Measurements from ENCODE around the gene RNF213. TPM values are rescaled to one million over a fixed set of nuclear protein-coding genes. Genes with fewer than 3 reads are reported as not detected.

RNF213 gene
- total RNA-seq, 1 donor from 2014 or later, result 120 TPM

- Mint-ChIP-seq H3K27me3 (ENCODE audit: low read depth, unreplicated experiment) (no peaks in the 10 kb centered on the region), H3K4me1 (ENCODE audit: low read depth, unreplicated experiment) (peaks cover 3% of the 10 kb centered on the region), H3K27ac (ENCODE audit: unreplicated experiment) (no peak overlapping the region), H3K4me3 (ENCODE audit: unreplicated experiment) (peak overlapping the region; percentile 35), H3K36me3 (ENCODE audit: low read depth, unreplicated experiment) (peaks cover 10% of the 10 kb centered on the region), H3K9me3 (ENCODE audit: unreplicated experiment) (no peaks in the 10 kb centered on the region)
- H3K79me2 ChIP-seq (ENCODE audit: insufficient read depth, low read length), result no peaks in the 10 kb centered on the region
- TF ChIP-seq CTCF (IDR thresholded peaks at IDR 0.05; ENCODE audit: insufficient read depth, low read depth, low read length) (no peak), EZH2 (IDR thresholded peaks at IDR 0.05; ENCODE audit: insufficient read depth, low read length) (no peak)
- H3K4me2 ChIP-seq (ENCODE audit: low read length), result no peak overlapping the region
- no peak overlapping the region for H3K27ac ChIP-seq (ENCODE audit: low read depth, low read length)
- H2AFZ ChIP-seq (ENCODE audit: low read depth, low read length), result no peak overlapping the region
- no peaks in the 10 kb centered on the region for H3K36me3 ChIP-seq (ENCODE audit: insufficient read depth, low read length)
- no peaks in the 10 kb centered on the region for H3K27me3 ChIP-seq (ENCODE audit: insufficient read depth, low read length)
- H3K9ac ChIP-seq (ENCODE audit: low read length), result no peak overlapping the region
- no peaks in the 10 kb centered on the region for H3K9me3 ChIP-seq (ENCODE audit: insufficient read depth, low read depth, low read length)
- H3K4me3 ChIP-seq (ENCODE audit: insufficient read depth, low read depth, low read length), result no peak overlapping the region
- peaks cover 10% of the 10 kb centered on the region for H3K4me1 ChIP-seq (ENCODE audit: insufficient read depth, low read length)
- H4K20me1 ChIP-seq (ENCODE audit: insufficient read depth, low read length), result peaks cover 6% of the 10 kb centered on the region
- DNase-seq (ENCODE audit: low read depth), result no peak
- no peak for FAIRE-seq
Observed at GRCh38 chr17:80223142-80223815, 37.4 kb upstream of the RNF213 start.

- Histone ChIP-seq H3K4me2 (ENCODE audit: low read length) (no peak overlapping the region), H3K79me2 (ENCODE audit: insufficient read depth, low read length) (no peaks in the 10 kb centered on the region), H2AFZ (ENCODE audit: low read depth, low read length) (no peak overlapping the region), H3K27ac (ENCODE audit: low read depth, low read length) (no peak overlapping the region), H4K20me1 (ENCODE audit: insufficient read depth, low read length) (no peaks in the 10 kb centered on the region), H3K4me3 (ENCODE audit: insufficient read depth, low read depth, low read length) (no peak overlapping the region), H3K27me3 (ENCODE audit: insufficient read depth, low read length) (no peaks in the 10 kb centered on the region), H3K4me1 (ENCODE audit: insufficient read depth, low read length) (peaks cover 10% of the 10 kb centered on the region), H3K36me3 (ENCODE audit: insufficient read depth, low read length) (no peaks in the 10 kb centered on the region), H3K9ac (ENCODE audit: low read length) (no peak overlapping the region), H3K9me3 (ENCODE audit: insufficient read depth, low read depth, low read length) (no peaks in the 10 kb centered on the region)
- H3K4me3 Mint-ChIP-seq (ENCODE audit: unreplicated experiment), result no peak overlapping the region
- DNase-seq (ENCODE audit: low read depth), result no peak
- H3K4me1 Mint-ChIP-seq (ENCODE audit: low read depth, unreplicated experiment), result peaks cover 3% of the 10 kb centered on the region
- no peak overlapping the region for H3K27ac Mint-ChIP-seq (ENCODE audit: unreplicated experiment)
- no peaks in the 10 kb centered on the region for H3K27me3 Mint-ChIP-seq (ENCODE audit: low read depth, unreplicated experiment)
- peaks cover 10% of the 10 kb centered on the region for H3K36me3 Mint-ChIP-seq (ENCODE audit: low read depth, unreplicated experiment)
- FAIRE-seq, result no peak
- no peaks in the 10 kb centered on the region for H3K9me3 Mint-ChIP-seq (ENCODE audit: unreplicated experiment)
- TF ChIP-seq CTCF (IDR thresholded peaks at IDR 0.05; ENCODE audit: insufficient read depth, low read depth, low read length) (no peak), EZH2 (IDR thresholded peaks at IDR 0.05; ENCODE audit: insufficient read depth, low read length) (no peak)
Observed at GRCh38 chr17:80223838-80224497, 36.7 kb upstream of the RNF213 start.

GRCh38 chr17:80224683-80225082 is 36.0 kb upstream of the RNF213 start:
- FAIRE-seq (no peak), DNase-seq (ENCODE audit: low read depth) (no peak)
- Mint-ChIP-seq H3K9me3 (ENCODE audit: unreplicated experiment) (no peaks in the 10 kb centered on the region), H3K36me3 (ENCODE audit: low read depth, unreplicated experiment) (peaks cover 10% of the 10 kb centered on the region), H3K4me3 (ENCODE audit: unreplicated experiment) (no peak overlapping the region), H3K27me3 (ENCODE audit: low read depth, unreplicated experiment) (no peaks in the 10 kb centered on the region), H3K27ac (ENCODE audit: unreplicated experiment) (no peak overlapping the region), H3K4me1 (ENCODE audit: low read depth, unreplicated experiment) (no peaks in the 10 kb centered on the region)
- H4K20me1 ChIP-seq (ENCODE audit: insufficient read depth, low read length), result no peaks in the 10 kb centered on the region
- no peak overlapping the region for H3K4me3 ChIP-seq (ENCODE audit: insufficient read depth, low read depth, low read length)
- H3K36me3 ChIP-seq (ENCODE audit: insufficient read depth, low read length), result no peaks in the 10 kb centered on the region
- TF ChIP-seq CTCF (IDR thresholded peaks at IDR 0.05; ENCODE audit: insufficient read depth, low read depth, low read length) (no peak), EZH2 (IDR thresholded peaks at IDR 0.05; ENCODE audit: insufficient read depth, low read length) (no peak)
- H3K4me2 ChIP-seq (ENCODE audit: low read length), result no peak overlapping the region
- H3K9me3 ChIP-seq (ENCODE audit: insufficient read depth, low read depth, low read length), result no peaks in the 10 kb centered on the region
- no peak overlapping the region for H3K9ac ChIP-seq (ENCODE audit: low read length)
- no peaks in the 10 kb centered on the region for H3K27me3 ChIP-seq (ENCODE audit: insufficient read depth, low read length)
- H3K27ac ChIP-seq (ENCODE audit: low read depth, low read length), result no peak overlapping the region
- H3K4me1 ChIP-seq (ENCODE audit: insufficient read depth, low read length), result peaks cover 3% of the 10 kb centered on the region
- no peaks in the 10 kb centered on the region for H3K79me2 ChIP-seq (ENCODE audit: insufficient read depth, low read length)
- no peak overlapping the region for H2AFZ ChIP-seq (ENCODE audit: low read depth, low read length)
